NT2/D1 (cell line): ENCODE results near the gene ENDOV.
"Not testable (repeated sequence)": the region's sequence is repeated elsewhere in the genome, so short reads cannot be mapped to it uniquely, and the experiment has no call there.

Source experiments
- DNase-seq: peaks from one replicate; pipeline ENCODE4 v3.0.0-alpha.2; 2011; ENCODE audit warnings: low read depth, low spot score
- H3K27me3 ChIP-seq: 2 replicates; pipeline ENCODE4 v1.6.0; 2011; ENCODE audit warnings: mild to moderate bottlenecking; ENCODE audit not compliant: insufficient read length, insufficient read depth
- H3K36me3 ChIP-seq: 2 replicates; pipeline ENCODE4 v1.6.1; 2011; ENCODE audit warnings: mild to moderate bottlenecking, low read length, mixed read lengths; ENCODE audit not compliant: insufficient read depth, insufficient read length
- H3K4me1 ChIP-seq: 2 replicates; pipeline ENCODE4 v1.5.1; 2011; ENCODE audit not compliant: insufficient read depth, insufficient read length
- H3K4me3 ChIP-seq: 2 replicates; pipeline ENCODE4 v1.5.1; 2011; ENCODE audit warnings: low read depth; ENCODE audit not compliant: insufficient read length
- H3K9ac ChIP-seq: 2 replicates; pipeline ENCODE4 v1.6.0; 2011; ENCODE audit warnings: low read depth; ENCODE audit not compliant: insufficient read length
- H3K9me3 ChIP-seq: 2 replicates; pipeline ENCODE4 v1.5.1; 2011; ENCODE audit warnings: mild to moderate bottlenecking, low read length; ENCODE audit not compliant: insufficient read depth
- SUZ12 ChIP-seq: IDR thresholded peaks from 2 replicates; pipeline ENCODE4 v1.6.1; 2011; ENCODE audit not compliant: insufficient read length, insufficient read depth; ENCODE audit errors: extremely low read depth
- YY1 ChIP-seq: IDR thresholded peaks from 2 replicates; pipeline ENCODE4 v1.6.1; 2011; ENCODE audit not compliant: insufficient read length, insufficient read depth
- ZNF274 ChIP-seq: IDR thresholded peaks from 2 replicates; pipeline ENCODE4 v1.6.1; 2011; ENCODE audit warnings: mild to moderate bottlenecking, low read depth, low read length

Gene ENDOV

GRCh38 chr17:80408872-80409271 is 6.1 kb upstream of the ENDOV start:
- DNase-seq = no peak
- no peak overlapping the region for H3K9ac ChIP-seq
- H3K36me3 ChIP-seq = no peaks in the 10 kb centered on the region
- H3K4me3 ChIP-seq = no peak overlapping the region
- peaks cover 13% of the 10 kb centered on the region for H3K27me3 ChIP-seq
- H3K4me1 ChIP-seq = no peaks in the 10 kb centered on the region
- TF ChIP-seq ZNF274 (no peak), SUZ12 (no peak), YY1 (no peak)
- H3K9me3 ChIP-seq = no peaks in the 10 kb centered on the region

- H3K27me3 ChIP-seq = peaks cover 21% of the 10 kb centered on the region
- H3K9ac ChIP-seq = no peak overlapping the region
- no peak overlapping the region for H3K4me3 ChIP-seq
- TF ChIP-seq YY1 (no peak), SUZ12 (no peak), ZNF274 (no peak)
- H3K9me3 ChIP-seq = no peaks in the 10 kb centered on the region
- peaks cover 4% of the 10 kb centered on the region for H3K4me1 ChIP-seq
- no peak for DNase-seq
- H3K36me3 ChIP-seq = no peaks in the 10 kb centered on the region
These were observed 5.3 kb upstream of the ENDOV start for GRCh38 chr17:80409626-80410025.

GRCh38 chr17:80410441-80411087 is 4.4 kb upstream of the ENDOV start:
- H3K9ac ChIP-seq, DNase-seq: not testable (repeated sequence)

DNA sequence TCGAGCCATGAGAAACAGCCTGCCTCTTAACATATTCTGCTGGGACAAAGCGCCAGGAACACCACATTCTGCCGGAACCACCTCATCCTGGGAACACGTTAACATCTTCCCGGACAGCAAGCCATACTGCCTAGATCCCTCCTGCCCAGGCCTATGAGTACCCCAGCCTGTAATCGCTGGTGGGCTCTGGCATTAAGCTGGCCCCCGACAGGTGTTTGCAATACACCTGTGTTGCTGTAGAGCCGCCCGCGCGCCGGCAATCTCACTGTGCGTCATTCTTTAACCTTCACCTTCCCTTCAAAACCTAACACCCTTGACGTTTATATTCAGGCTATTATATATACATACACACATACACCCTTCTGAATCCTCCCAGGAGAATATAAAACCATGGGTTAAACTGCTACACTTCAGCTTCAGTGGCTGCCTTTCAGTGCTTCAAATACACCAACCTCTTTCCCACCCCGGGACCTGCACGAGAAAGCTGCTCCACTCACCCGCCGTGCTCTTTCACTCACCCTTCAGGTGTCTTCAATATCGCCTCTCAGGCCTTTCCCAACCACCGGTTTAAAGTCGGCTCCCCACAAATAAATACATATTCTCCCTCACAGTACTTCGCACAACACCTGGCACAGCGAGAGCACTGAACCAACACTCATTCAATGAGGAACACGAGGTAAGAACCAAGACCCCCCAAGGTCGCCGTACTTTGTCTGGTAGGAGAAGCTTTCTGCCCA is 1.0 kb upstream of the ENDOV start:
- H3K4me3 ChIP-seq = peak overlapping the region; percentile 87
- H3K36me3 ChIP-seq = peaks cover 20% of the 10 kb centered on the region
- peaks cover 25% of the 10 kb centered on the region for H3K27me3 ChIP-seq
- no peak for TF ChIP-seq SUZ12
- no peak for TF ChIP-seq YY1
- no peak for TF ChIP-seq ZNF274
- no peak for DNase-seq
- no peaks in the 10 kb centered on the region for H3K9me3 ChIP-seq
- peak overlapping the region; percentile 83 for H3K9ac ChIP-seq
- H3K4me1 ChIP-seq = peaks cover 4% of the 10 kb centered on the region

More at GRCh38 chr17:80410441-80411087, 4.4 kb upstream of the ENDOV start:
- H3K27me3 ChIP-seq = peaks cover 25% of the 10 kb centered on the region
- not testable (repeated sequence) for H3K4me3 ChIP-seq, H3K4me1 ChIP-seq, H3K9me3 ChIP-seq, H3K36me3 ChIP-seq

DNA sequence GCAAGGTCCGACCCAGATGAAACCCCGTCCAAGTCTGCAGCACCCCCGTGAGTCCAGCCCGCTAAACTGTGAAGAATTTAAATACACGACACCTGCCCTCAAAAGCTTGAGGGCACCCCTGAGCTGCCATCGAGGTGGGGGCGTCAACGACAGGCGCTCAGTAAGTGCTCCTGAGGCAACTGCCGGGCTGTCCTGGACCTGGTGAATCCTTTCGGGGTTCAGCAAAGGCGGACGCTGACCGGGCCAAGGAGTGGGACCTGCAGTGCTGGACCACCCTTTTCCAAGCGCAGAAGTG is 512 bp upstream of the ENDOV start:
- Histone ChIP-seq H3K36me3 (peaks cover 23% of the 10 kb centered on the region), H3K9ac (peak overlapping the region; percentile 83), H3K27me3 (peaks cover 25% of the 10 kb centered on the region), H3K4me1 (peaks cover 4% of the 10 kb centered on the region), H3K9me3 (no peaks in the 10 kb centered on the region), H3K4me3 (peak overlapping the region; percentile 87)
- no peak for DNase-seq
- TF ChIP-seq SUZ12 (no peak), ZNF274 (no peak), YY1 (no peak)

- H3K9ac ChIP-seq = peak overlapping the region; percentile 83
- TF ChIP-seq ZNF274 (no peak), SUZ12 (no peak), YY1 (no peak)
- H3K27me3 ChIP-seq = peaks cover 25% of the 10 kb centered on the region
- DNase-seq = no peak
- H3K36me3 ChIP-seq = peaks cover 33% of the 10 kb centered on the region
- H3K9me3 ChIP-seq = no peaks in the 10 kb centered on the region
- H3K4me3 ChIP-seq = peak overlapping the region; percentile 87
- peaks cover 4% of the 10 kb centered on the region for H3K4me1 ChIP-seq
These were observed 715 bp downstream of the ENDOV start for GRCh38 chr17:80415626-80416137.

- Histone ChIP-seq H3K27me3 (peaks cover 25% of the 10 kb centered on the region), H3K9me3 (no peaks in the 10 kb centered on the region), H3K36me3 (peaks cover 33% of the 10 kb centered on the region), H3K4me1 (peaks cover 4% of the 10 kb centered on the region), H3K9ac (no peak overlapping the region), H3K4me3 (no peak overlapping the region)
- no peak for DNase-seq
- TF ChIP-seq YY1 (no peak), ZNF274 (no peak), SUZ12 (no peak)
These were observed 1.4 kb downstream of the ENDOV start for GRCh38 chr17:80416260-80416939.
